Uterus (tissue), 2 donors: Measurements from ENCODE around the gene MOB2.

ENCODE experiments used
- CTCF ChIP-seq, 4 experiments: fragments of 200-600 bp in 2 of 4; fragments of 450-650 bp in 2 of 4; sonication (generic) in 2 of 4; IDR thresholded peaks; one replicate each; pipeline ENCODE4 v1.5.1; 2016 to 2019; ENCODE audit warnings: antibody characterized with exemption in 4 of 4, mild to moderate bottlenecking in 2 of 4, moderate library complexity in 1 of 4
- POLR2A ChIP-seq, 2 donors: fragments of 450-650 bp; IDR thresholded peaks; one replicate each; pipeline ENCODE4 v1.6.1; 2016; ENCODE audit warnings: antibody characterized with exemption in 2 of 2, mild to moderate bottlenecking in 1 of 2, moderate library complexity in 1 of 2

GRCh38 chr11:1459219-1459575 is 27.4 kb downstream of the MOB2 start:
- TF ChIP-seq CTCF (IDR thresholded peaks at IDR 0.05) (no peak), POLR2A (IDR thresholded peaks at IDR 0.05) (no peak)
